PC-3 (cell line): ENCODE measurements around the gene GGA3.

ENCODE experiments used
- CTCF ChIP-seq: fragments of 300-600 bp; sonication (generic); conservative IDR thresholded peaks from 2 replicates; pipeline ENCODE4 v1.5.1; 2017; ENCODE audit warnings: antibody characterized with exemption, low read depth, mild to moderate bottlenecking, low read length
- EZH2 ChIP-seq: fragments of 300-600 bp; sonication (generic); IDR thresholded peaks from one replicate; pipeline ENCODE4 v1.6.1; 2017; ENCODE audit warnings: antibody characterized with exemption, mild to moderate bottlenecking, low read length; ENCODE audit not compliant: unreplicated experiment

- TF ChIP-seq CTCF (no peak), EZH2 (no peak)
Observed at GRCh38 chr17:75188614-75189013, 72.8 kb downstream of the GGA3 start.
